Caco-2 (cell line): Measurements from ENCODE around the gene NEAT1. TPM values are rescaled to one million over a fixed set of nuclear protein-coding genes. Genes with fewer than 3 reads are reported as not detected.

ENCODE experiments used
- BruUV-seq: library from RNA; stranded (reverse); fragments of 400-500 nt; replicated peaks from 2 replicates; lab custom pipeline; 2021; lab: Mats Ljungman, UMichigan
- CTCF ChIA-PET: fragments of 300-600 bp; sonication (Branson Sonifier 250); formaldehyde crosslinking; loops from one replicate; lab custom pipeline; 2022; ENCODE audit warnings: antibody characterized with exemption; lab: Charles Lee
- POLR2A ChIA-PET: fragments of 300-600 bp; sonication (Branson Sonifier 250); formaldehyde crosslinking; loops from one replicate; lab custom pipeline; 2022; ENCODE audit warnings: antibody characterized with exemption; lab: Charles Lee
- DNase-seq, 2 experiments: peaks; one replicate each; pipeline versions ENCODE4 v3.0.0 to v3.0.0-alpha.2; 2020 to 2022
- H3K27me3 ChIP-seq: replicated peaks from 2 replicates; pipeline ENCODE4 v1.6.0; 2011; ENCODE audit warnings: low read length; ENCODE audit not compliant: control insufficient read depth, insufficient read depth
- H3K36me3 ChIP-seq: 2 replicates; pipeline ENCODE4 v1.5.1; 2011; ENCODE audit warnings: low read length; ENCODE audit not compliant: control insufficient read depth, insufficient read depth
- H3K4me1 ChIP-seq: fragments of 250-450 bp; sonication (Bioruptor Pico); 2 replicates; pipeline ENCODE4 v1.5.1; 2020; ENCODE audit warnings: mild to moderate bottlenecking
- H3K4me3 ChIP-seq: 2 replicates; pipeline ENCODE4 v1.5.1; 2011; ENCODE audit warnings: low read depth, mild to moderate bottlenecking, control low read depth, low read length
- H3K9me3 ChIP-seq: fragments of 250-450 bp; sonication (Bioruptor Pico); 2 replicates; pipeline ENCODE4 v1.5.1; 2020; ENCODE audit warnings: mild to moderate bottlenecking, moderate library complexity
- H3K27ac Mint-ChIP-seq: one replicate; pipeline ENCODE4 v1.8.0; 2022; ENCODE audit warnings: mixed read lengths; ENCODE audit not compliant: unreplicated experiment
- H3K27me3 Mint-ChIP-seq: one replicate; pipeline ENCODE4 v1.8.0; 2022; ENCODE audit warnings: mixed read lengths; ENCODE audit not compliant: insufficient read depth, unreplicated experiment
- H3K36me3 Mint-ChIP-seq: one replicate; pipeline ENCODE4 v1.8.0; 2022; ENCODE audit warnings: mild to moderate bottlenecking, mixed read lengths; ENCODE audit not compliant: insufficient read depth, unreplicated experiment
- H3K4me1 Mint-ChIP-seq: one replicate; pipeline ENCODE4 v1.8.0; 2022; ENCODE audit warnings: low read depth, mixed read lengths; ENCODE audit not compliant: unreplicated experiment
- H3K4me3 Mint-ChIP-seq: one replicate; pipeline ENCODE4 v1.8.0; 2022; ENCODE audit warnings: mild to moderate bottlenecking, moderate library complexity, mixed read lengths; ENCODE audit not compliant: unreplicated experiment
- H3K9me3 Mint-ChIP-seq: one replicate; pipeline ENCODE4 v1.8.0; 2022; ENCODE audit warnings: mixed read lengths; ENCODE audit not compliant: unreplicated experiment
- intact Hi-C: fragments of 100-400 bp; cut with micrococcal nuclease; formaldehyde crosslinking; loops from one replicate; pipeline ENCODE4 v1.10.0; 2022; ENCODE audit not compliant: unreplicated experiment
- total RNA-seq: library from RNA; stranded (reverse); gene quantifications from 2 replicates; pipeline ENCODE4 v1.2.3, GENCODE V29; 2022
- TF ChIP-seq, protein P1 (sequence below), 2 experiments: fragments of 200-600 bp in 1 of 2; IDR thresholded peaks; 1 replicate in 1 of 2; 2 replicates in 1 of 2; pipeline versions ENCODE4 v1.5.1 to v1.8.0; 2011 to 2022; ENCODE audit warnings: antibody characterized with exemption in 1 of 2, control low read depth in 1 of 2, inconsistent platforms in 1 of 2, low read depth in 1 of 2, low read length in 1 of 2, mild to moderate bottlenecking in 1 of 2, moderate library complexity in 1 of 2; ENCODE audit not compliant: insufficient read depth in 1 of 2, severe bottlenecking in 1 of 2, unreplicated experiment in 1 of 2

NEAT1 gene
- total RNA-seq, 1 experiment from 2014 or later: 254 TPM

DNA sequence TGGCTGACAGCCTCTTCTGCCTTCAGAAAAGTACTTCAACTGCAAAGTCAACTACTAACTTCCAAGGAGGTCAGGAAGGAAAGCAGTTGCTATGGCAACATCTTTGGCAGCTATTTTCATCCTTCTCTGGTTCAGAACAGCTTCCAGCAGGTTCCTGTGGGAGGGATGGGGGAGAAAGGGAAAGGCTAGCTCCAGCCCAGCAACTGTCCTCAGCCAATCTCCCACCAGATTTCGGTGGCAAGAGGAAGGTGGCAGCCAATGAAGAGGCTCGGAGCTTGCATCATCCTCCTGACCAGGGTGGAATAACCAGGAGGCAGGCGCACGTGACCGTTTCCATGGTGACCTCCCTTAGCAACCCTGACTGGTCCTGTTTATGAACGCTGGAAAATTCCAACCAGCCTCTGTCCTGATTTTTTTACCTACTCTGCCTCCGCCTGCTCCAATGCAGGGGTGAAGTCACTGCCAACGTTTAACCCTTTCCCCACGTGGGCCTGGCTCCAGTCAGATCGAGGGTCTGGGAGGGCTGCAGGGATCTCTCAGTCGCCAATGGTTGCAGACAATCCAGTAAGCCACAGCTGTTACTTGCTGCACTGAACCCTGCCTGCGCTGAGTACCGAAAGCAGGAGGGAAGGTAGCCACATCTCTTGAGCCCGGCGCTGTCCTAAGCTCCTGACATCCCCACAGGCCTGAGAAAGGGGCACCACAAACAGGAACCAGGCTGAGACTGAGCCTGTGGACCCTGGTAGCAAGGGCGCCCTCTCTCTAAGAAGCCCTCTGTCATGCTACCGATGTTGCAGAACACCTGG, 65.1 kb downstream of the NEAT1 start:
- Mint-ChIP-seq H3K4me3 (peak overlapping the region; percentile 74), H3K4me1 (peaks cover 58% of the 10 kb centered on the region), H3K9me3 (no peaks in the 10 kb centered on the region), H3K27ac (peak overlapping the region; percentile 100), H3K27me3 (no peaks in the 10 kb centered on the region), H3K36me3 (peaks cover 43% of the 10 kb centered on the region)
- H3K27me3 ChIP-seq: no peaks in the 10 kb centered on the region
- H3K9me3 ChIP-seq: no peaks in the 10 kb centered on the region
- intact Hi-C loops: no loop called here
- DNase-seq: peak; percentile 99 to 100
- TF ChIP-seq, protein P1, sequence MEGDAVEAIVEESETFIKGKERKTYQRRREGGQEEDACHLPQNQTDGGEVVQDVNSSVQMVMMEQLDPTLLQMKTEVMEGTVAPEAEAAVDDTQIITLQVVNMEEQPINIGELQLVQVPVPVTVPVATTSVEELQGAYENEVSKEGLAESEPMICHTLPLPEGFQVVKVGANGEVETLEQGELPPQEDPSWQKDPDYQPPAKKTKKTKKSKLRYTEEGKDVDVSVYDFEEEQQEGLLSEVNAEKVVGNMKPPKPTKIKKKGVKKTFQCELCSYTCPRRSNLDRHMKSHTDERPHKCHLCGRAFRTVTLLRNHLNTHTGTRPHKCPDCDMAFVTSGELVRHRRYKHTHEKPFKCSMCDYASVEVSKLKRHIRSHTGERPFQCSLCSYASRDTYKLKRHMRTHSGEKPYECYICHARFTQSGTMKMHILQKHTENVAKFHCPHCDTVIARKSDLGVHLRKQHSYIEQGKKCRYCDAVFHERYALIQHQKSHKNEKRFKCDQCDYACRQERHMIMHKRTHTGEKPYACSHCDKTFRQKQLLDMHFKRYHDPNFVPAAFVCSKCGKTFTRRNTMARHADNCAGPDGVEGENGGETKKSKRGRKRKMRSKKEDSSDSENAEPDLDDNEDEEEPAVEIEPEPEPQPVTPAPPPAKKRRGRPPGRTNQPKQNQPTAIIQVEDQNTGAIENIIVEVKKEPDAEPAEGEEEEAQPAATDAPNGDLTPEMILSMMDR (IDR thresholded peaks at IDR 0.05; ENCODE audit: insufficient read depth in 1 of 2, low read depth in 1 of 2, low read length in 1 of 2, severe bottlenecking in 1 of 2, unreplicated experiment in 1 of 2): no peak
- H3K4me3 ChIP-seq: peak overlapping the region; percentile 5
- BruUV-seq: no TSS peak
- H3K4me1 ChIP-seq: peaks cover 74% of the 10 kb centered on the region
- no peaks in the 10 kb centered on the region for H3K36me3 ChIP-seq
- CTCF ChIA-PET: interaction anchor here (0.6 to 5.9 kb wide), 7 partner anchors 9 to 52 kb away, joined by 3 to 71 read pairs (median 3); partner anchors contain the start of gene MALAT1
- POLR2A ChIA-PET: interaction anchor here (0.5 to 8.1 kb wide), 6 partner anchors 10 to 714 kb away, joined by 3 to 377 read pairs (median 54); partner anchors contain the start of genes MALAT1 and NEAT1

DNA sequence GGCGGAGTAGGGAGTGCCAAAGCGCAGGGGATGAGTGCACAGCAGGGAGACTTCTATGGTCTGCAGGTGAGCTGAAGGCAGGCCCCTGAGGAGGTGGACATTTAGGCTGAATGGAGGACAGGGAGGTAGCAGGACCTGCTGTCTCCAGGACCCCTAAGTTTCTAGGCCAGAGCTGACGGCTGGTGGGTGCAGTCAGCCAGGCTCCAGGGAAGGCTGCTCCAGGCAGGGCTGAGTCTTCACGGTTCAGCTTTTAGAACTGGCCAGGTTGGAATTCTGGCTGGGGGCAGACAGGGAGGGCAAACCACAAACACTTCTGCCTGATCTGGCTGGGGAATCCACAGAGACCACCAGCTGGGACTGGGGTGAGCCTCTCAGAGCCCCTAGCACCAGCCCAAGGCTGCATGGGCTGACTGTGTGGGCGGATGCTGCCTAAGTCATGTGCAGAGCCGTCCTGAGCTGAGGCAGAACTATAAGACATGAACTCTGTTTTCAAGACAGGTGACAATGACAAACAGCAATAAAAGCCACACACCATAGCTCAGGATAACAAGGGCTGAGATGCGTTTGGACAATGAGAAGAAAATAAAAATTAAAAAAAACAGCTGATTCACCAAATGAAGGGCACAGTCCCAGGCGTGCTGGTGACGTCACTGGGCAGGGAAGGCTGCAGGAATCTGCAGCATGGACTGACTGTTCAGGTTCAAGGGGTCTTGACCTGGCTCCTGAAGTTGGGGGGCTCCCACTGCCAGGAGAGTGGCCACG, 65.9 kb downstream of the NEAT1 start:
- peak overlapping the region; percentile 5 for H3K4me3 ChIP-seq
- H3K4me1 ChIP-seq: peaks cover 82% of the 10 kb centered on the region
- DNase-seq: peak in 1 of 2 experiments; percentile 72
- intact Hi-C loops: loop anchor here (1.0 kb wide), 4 partner anchors 9 to 70 kb away; no protein-coding TSS in a partner anchor
- no peaks in the 10 kb centered on the region for H3K27me3 ChIP-seq
- Mint-ChIP-seq H3K9me3 (no peaks in the 10 kb centered on the region), H3K27me3 (no peaks in the 10 kb centered on the region), H3K4me1 (peaks cover 66% of the 10 kb centered on the region), H3K36me3 (peaks cover 43% of the 10 kb centered on the region), H3K27ac (peak overlapping the region; percentile 100), H3K4me3 (peak overlapping the region; percentile 74)
- H3K36me3 ChIP-seq: no peaks in the 10 kb centered on the region
- BruUV-seq: TSS peak; percentile 54
- ChIA-PET CTCF (interaction anchor here (0.5 to 5.9 kb wide), 13 partner anchors 10 to 599 kb away, joined by 3 to 71 read pairs (median 3); partner anchors contain the start of gene MALAT1), POLR2A (interaction anchor here (0.6 to 8.1 kb wide), 9 partner anchors 11 to 354 kb away, joined by 3 to 377 read pairs (median 4); partner anchors contain the start of genes DPF2, MALAT1, NEAT1 and SCYL1)
- TF ChIP-seq, protein P1 (IDR thresholded peaks at IDR 0.05; ENCODE audit: insufficient read depth in 1 of 2, low read depth in 1 of 2, low read length in 1 of 2, severe bottlenecking in 1 of 2, unreplicated experiment in 1 of 2): no peak
- H3K9me3 ChIP-seq: no peaks in the 10 kb centered on the region
